GM18511 (cell line): Measurements from ENCODE around the gene PLA2G2C.

Source experiments
- ATAC-seq: cut with Tn5 transposase; IDR thresholded peaks from one replicate; pipeline ENCODE4 v1.9.1; 2021; ENCODE audit warnings: mild to moderate bottlenecking, moderate library complexity; ENCODE audit not compliant: unreplicated experiment

Gene PLA2G2C

GRCh38 chr1:20184997-20185833, 1.1 kb downstream of the PLA2G2C start:
- no peak for ATAC-seq

GRCh38 chr1:20184481-20184900, 1.8 kb downstream of the PLA2G2C start:
- no peak for ATAC-seq

- no peak for ATAC-seq
Observed at GRCh38 chr1:20183616-20184271, 2.6 kb downstream of the PLA2G2C start.

- no peak for ATAC-seq
Observed at GRCh38 chr1:20183035-20183434, 3.3 kb downstream of the PLA2G2C start.

- ATAC-seq, result no peak
Observed at GRCh38 chr1:20182415-20182814, 3.9 kb downstream of the PLA2G2C start.

- no peak for ATAC-seq
Observed at GRCh38 chr1:20180844-20181207, 5.5 kb downstream of the PLA2G2C start.

GRCh38 chr1:20180129-20180843, 6.0 kb downstream of the PLA2G2C start:
- ATAC-seq, result no peak

GRCh38 chr1:20179371-20180128, 6.8 kb downstream of the PLA2G2C start:
- ATAC-seq, result no peak

- ATAC-seq, result no peak
Observed at GRCh38 chr1:20178634-20179370, 7.5 kb downstream of the PLA2G2C start.

GRCh38 chr1:20174937-20175666, 11.2 kb downstream of the PLA2G2C start:
- ATAC-seq, result no peak

- no peak for ATAC-seq
Observed at GRCh38 chr1:20172033-20172590, 14.2 kb downstream of the PLA2G2C start.

- no peak for ATAC-seq
Observed at GRCh38 chr1:20169932-20170331, 16.4 kb downstream of the PLA2G2C start.

GRCh38 chr1:20168564-20169491, 17.5 kb downstream of the PLA2G2C start:
- no peak for ATAC-seq

- ATAC-seq, result no peak
Observed at GRCh38 chr1:20167126-20167525, 19.2 kb downstream of the PLA2G2C start.

GRCh38 chr1:20166051-20166450, 20.3 kb downstream of the PLA2G2C start:
- ATAC-seq, result no peak

GRCh38 chr1:20165522-20165951, 20.8 kb downstream of the PLA2G2C start:
- no peak for ATAC-seq

GRCh38 chr1:20164694-20165202, 21.6 kb downstream of the PLA2G2C start:
- no peak for ATAC-seq

- ATAC-seq, result no peak
Observed at GRCh38 chr1:20160034-20160433, 26.3 kb downstream of the PLA2G2C start.
